Kidney (tissue), 14 donors: ENCODE data around the gene TOMM7. TPM values are rescaled to one million over a fixed set of nuclear protein-coding genes. Genes with fewer than 3 reads are reported as not detected.
A peak's percentile ranks its signal among the peaks of the same experiment; 100 is the strongest.

Source experiments
- DNase-seq, 5 donors: peaks; one replicate each; pipeline ENCODE4 v3.0.0-alpha.2; 2013 to 2020
- FAIRE-seq: peaks from 2 replicates; lab custom pipeline; 2012; peaks lifted over from hg19 to GRCh38; lab: Jason Lieb, UNC
- H3K27ac ChIP-seq, 2 donors: one replicate each; pipeline ENCODE4 v1.7.0; 2013; ENCODE audit warnings: low read depth in 2 of 2, low read length in 2 of 2, inconsistent platforms in 1 of 2
- H3K27me3 ChIP-seq: one replicate; pipeline ENCODE4 v1.7.1; 2013; ENCODE audit warnings: low read length, inconsistent platforms; ENCODE audit not compliant: control insufficient read depth, insufficient read depth
- H3K36me3 ChIP-seq, 3 donors: one replicate each; pipeline versions ENCODE4 v1.7.0 to v1.7.1; 2013; ENCODE audit warnings: low read length in 3 of 3, control low read depth in 1 of 3, inconsistent platforms in 1 of 3; ENCODE audit not compliant: insufficient read depth in 3 of 3, control insufficient read depth in 2 of 3
- H3K4me1 ChIP-seq, 3 donors: one replicate each; pipeline versions ENCODE4 v1.7.0 to v1.7.1; 2013; ENCODE audit warnings: low read length in 3 of 3, inconsistent platforms in 1 of 3, low read depth in 1 of 3; ENCODE audit not compliant: control insufficient read depth in 2 of 3, insufficient read depth in 2 of 3
- H3K4me3 ChIP-seq, 3 donors: one replicate each; pipeline versions ENCODE4 v1.7.0 to v1.8.1; 2013; ENCODE audit warnings: low read length in 3 of 3, control low read depth in 1 of 3, inconsistent platforms in 1 of 3
- H3K9ac ChIP-seq, 3 donors: one replicate each; pipeline versions ENCODE4 v1.7.0 to v1.7.1; 2013; ENCODE audit warnings: low read length in 3 of 3, control low read depth in 1 of 3, inconsistent platforms in 1 of 3
- H3K9me3 ChIP-seq, 3 donors: one replicate each; pipeline versions ENCODE4 v1.7.0 to v1.7.1; 2013; ENCODE audit warnings: low read length in 3 of 3, control low read depth in 1 of 3, inconsistent platforms in 1 of 3; ENCODE audit not compliant: control insufficient read depth in 2 of 3, insufficient read depth in 1 of 3
- intact Hi-C: fragments of 100-400 bp; cut with DNase I; formaldehyde crosslinking; loops from one replicate; pipeline ENCODE4 v1.11.1; 2022
- polyA plus RNA-seq: library from polyadenylated mRNA; stranded (reverse); fragments of 350-450 nt; fragmentation: Illumina TruSeq; extraction: RNeasy Lipid Tissue Mini Kit (QIAGEN cat#74804); gene quantifications from one replicate; pipeline ENCODE4 v1.2.3, GENCODE V29; 2014; ENCODE audit warnings: low read depth, low replicate concordance; ENCODE audit not compliant: insufficient read depth
- total RNA-seq: library from RNA; stranded (reverse); fragmentation: NEBNext Ultra II Directional; extraction: Animal tissue kit (Norgen Biotek cat#: 25700); gene quantifications from one replicate; pipeline ENCODE4 v1.2.1, GENCODE V29; 2021
- TF ChIP-seq, protein P1 (sequence below): IDR thresholded peaks from 3 replicates; pipeline ENCODE4 v1.5.1; 2012; ENCODE audit warnings: mild to moderate bottlenecking, moderate library complexity, borderline replicate concordance; ENCODE audit not compliant: insufficient read depth; ENCODE audit errors: extremely low read depth
- donor health status: control.
- donor health status: control.
- donor health status: control.
- donor health status: control.
- donor health status: control.
- donor health status: DM: yes; HTN: yes; CAD: no.
- donor health status: Normal renal cell carcinoma (clear cell type).

Gene TOMM7
- total and polyA plus RNA-seq, 2 donors from 2014 or later: 253 to 1,227 TPM

DNA sequence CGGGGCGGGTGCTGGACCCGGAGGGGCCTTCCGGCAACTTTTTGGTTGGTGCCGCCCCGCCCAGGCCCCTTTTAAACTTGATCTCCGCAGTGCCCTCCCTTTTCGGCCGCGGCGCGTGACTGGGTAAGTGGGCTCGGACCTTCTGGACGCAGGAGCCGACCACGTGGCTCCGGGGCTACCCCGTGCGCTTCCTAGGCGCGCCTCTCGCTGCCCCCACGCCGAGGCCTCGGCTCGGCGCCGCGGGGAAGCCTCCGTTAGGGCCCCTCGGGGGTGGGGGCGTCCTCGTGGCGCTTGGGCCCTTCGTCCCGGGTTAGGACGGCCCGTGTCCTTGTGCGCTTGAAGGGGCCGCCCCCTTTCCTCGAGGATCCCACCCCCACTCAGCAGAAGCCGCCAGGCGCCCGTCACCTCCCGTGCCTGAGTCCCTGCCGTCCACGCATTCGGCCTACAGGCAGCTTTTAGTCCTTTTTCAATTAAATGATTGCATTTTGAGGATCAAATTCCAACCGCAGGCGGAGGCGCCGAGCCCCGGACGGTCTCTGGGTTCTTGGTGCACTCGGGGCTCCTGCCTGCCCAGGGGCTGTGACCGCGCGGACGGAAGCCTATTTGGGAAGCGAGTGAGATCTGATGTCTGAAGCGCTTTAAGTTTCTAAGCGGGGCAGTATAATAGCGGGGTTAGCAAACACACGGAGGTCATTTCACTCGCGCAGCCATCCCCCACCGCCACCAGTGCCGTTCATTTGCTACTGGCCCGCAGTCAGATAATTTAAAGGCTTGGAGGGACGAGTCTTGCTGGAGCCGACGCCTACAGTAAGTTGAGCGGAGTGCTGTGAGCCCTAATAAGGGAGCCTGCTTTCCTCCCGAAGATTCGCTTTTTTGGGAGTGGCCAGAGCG is 31.8 kb upstream of the TOMM7 start:
- no peaks in the 10 kb centered on the region for H3K9me3 ChIP-seq
- TF ChIP-seq, protein P1, sequence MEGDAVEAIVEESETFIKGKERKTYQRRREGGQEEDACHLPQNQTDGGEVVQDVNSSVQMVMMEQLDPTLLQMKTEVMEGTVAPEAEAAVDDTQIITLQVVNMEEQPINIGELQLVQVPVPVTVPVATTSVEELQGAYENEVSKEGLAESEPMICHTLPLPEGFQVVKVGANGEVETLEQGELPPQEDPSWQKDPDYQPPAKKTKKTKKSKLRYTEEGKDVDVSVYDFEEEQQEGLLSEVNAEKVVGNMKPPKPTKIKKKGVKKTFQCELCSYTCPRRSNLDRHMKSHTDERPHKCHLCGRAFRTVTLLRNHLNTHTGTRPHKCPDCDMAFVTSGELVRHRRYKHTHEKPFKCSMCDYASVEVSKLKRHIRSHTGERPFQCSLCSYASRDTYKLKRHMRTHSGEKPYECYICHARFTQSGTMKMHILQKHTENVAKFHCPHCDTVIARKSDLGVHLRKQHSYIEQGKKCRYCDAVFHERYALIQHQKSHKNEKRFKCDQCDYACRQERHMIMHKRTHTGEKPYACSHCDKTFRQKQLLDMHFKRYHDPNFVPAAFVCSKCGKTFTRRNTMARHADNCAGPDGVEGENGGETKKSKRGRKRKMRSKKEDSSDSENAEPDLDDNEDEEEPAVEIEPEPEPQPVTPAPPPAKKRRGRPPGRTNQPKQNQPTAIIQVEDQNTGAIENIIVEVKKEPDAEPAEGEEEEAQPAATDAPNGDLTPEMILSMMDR: no peak
- no peak for FAIRE-seq
- H3K4me3 ChIP-seq: peak overlapping the region; percentile 35 to 80 (median 75)
- intact Hi-C loops: no loop called here
- peaks cover 0 to 5% (median 0%) of the 10 kb centered on the region in 3 donors for H3K4me1 ChIP-seq
- H3K27ac ChIP-seq: peak overlapping the region; percentile 50 to 69
- peak; percentile 64 to 96 (median 85) for DNase-seq
- peak overlapping the region; percentile 37 to 84 (median 75) for H3K9ac ChIP-seq
- peaks cover 0 to 4% (median 0%) of the 10 kb centered on the region in 3 donors for H3K36me3 ChIP-seq
- no peaks in the 10 kb centered on the region for H3K27me3 ChIP-seq

DNA sequence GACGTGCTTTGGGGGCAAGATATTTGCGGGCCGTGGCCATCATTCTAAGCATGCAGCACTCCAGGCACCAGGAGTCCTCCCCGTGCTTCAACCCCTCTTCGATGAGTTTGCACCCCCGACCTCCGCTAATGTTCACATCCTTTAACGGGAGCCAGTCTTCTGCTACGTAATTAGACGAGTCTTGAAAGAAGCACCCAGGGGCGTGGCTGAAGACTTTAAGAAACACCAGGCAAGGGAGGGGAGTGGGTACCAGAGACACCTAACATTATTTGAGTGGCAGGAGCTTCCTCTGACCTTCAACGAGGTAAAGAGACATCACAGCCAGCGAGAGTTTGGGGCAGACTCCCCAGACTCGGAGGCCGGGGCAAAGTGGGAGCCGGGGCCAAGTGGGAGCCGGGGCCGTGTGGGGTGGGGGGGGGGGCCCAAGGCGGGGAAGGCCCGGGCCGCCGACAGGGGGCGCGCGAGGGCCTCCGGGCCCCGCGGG is 31.1 kb upstream of the TOMM7 start:
- intact Hi-C loops: no loop called here
- TF ChIP-seq, protein P1: peak; percentile 45
- Histone ChIP-seq H3K9ac (no peak overlapping the region), H3K27me3 (no peaks in the 10 kb centered on the region), H3K36me3 (peaks cover 0 to 4% (median 0%) of the 10 kb centered on the region in 3 donors), H3K27ac (no peak overlapping the region), H3K9me3 (no peaks in the 10 kb centered on the region), H3K4me1 (peaks cover 0 to 5% (median 0%) of the 10 kb centered on the region in 3 donors), H3K4me3 (peak overlapping the region in 2 of 3 donors; percentile 33 to 75)
- DNase-seq (peak in 1 of 5 donors; percentile 27), FAIRE-seq (no peak)

DNA sequence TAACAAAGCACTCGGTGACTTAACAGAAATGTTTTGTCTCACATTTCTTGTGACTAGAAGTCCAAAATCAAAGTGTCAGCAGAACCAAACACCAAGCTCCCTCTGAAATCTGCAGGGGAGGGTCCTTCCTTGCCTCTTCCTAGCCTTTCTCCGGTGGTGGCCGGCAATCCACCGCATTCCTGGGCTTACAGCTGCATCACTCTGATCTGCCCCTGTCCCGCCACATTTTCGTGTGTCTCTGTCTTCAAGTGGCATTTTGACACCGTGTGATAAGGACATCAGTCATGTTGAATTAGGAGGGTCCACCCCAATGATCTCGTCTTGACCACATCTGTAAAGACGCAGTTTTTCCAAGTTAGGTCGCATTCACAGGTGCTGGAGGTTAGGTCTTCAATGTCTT is 30.5 kb upstream of the TOMM7 start:
- no peak overlapping the region for H3K27ac ChIP-seq
- intact Hi-C loops: no loop called here
- no peaks in the 10 kb centered on the region for H3K27me3 ChIP-seq
- no peaks in the 10 kb centered on the region for H3K36me3 ChIP-seq
- DNase-seq (peak in 1 of 5 donors; percentile 19), FAIRE-seq (no peak)
- H3K4me1 ChIP-seq: peaks cover 0 to 5% (median 0%) of the 10 kb centered on the region in 3 donors
- TF ChIP-seq, protein P1: no peak
- no peaks in the 10 kb centered on the region for H3K9me3 ChIP-seq
- no peak overlapping the region for H3K4me3 ChIP-seq
- H3K9ac ChIP-seq: no peak overlapping the region
